Hepatocyte (in vitro differentiated cells): ENCODE results near the gene MMS19. TPM values are rescaled to one million over a fixed set of nuclear protein-coding genes. Genes with fewer than 3 reads are reported as not detected.

Source experiments
- DNase-seq: peaks from one replicate; pipeline ENCODE4 v3.0.0-alpha.2; 2016; ENCODE audit warnings: low spot score
- H2AFZ ChIP-seq: fragments of 200-600 bp; sonication (generic); 2 replicates; pipeline ENCODE4 v1.6.0; 2016; ENCODE audit warnings: antibody characterized with exemption, mild to moderate bottlenecking
- H3K27ac ChIP-seq: fragments of 200-600 bp; sonication (generic); 2 replicates; pipeline ENCODE4 v1.5.1; 2016; ENCODE audit warnings: mild to moderate bottlenecking
- H3K27me3 ChIP-seq: fragments of 200-600 bp; sonication (generic); 2 replicates; pipeline ENCODE4 v1.6.1; 2016
- H3K36me3 ChIP-seq: fragments of 200-600 bp; sonication (generic); replicated peaks from 2 replicates; pipeline ENCODE4 v1.5.1; 2016; ENCODE audit warnings: low read depth; ENCODE audit not compliant: insufficient read depth
- H3K4me1 ChIP-seq: fragments of 200-600 bp; sonication (generic); 2 replicates; pipeline ENCODE4 v1.5.1; 2016; ENCODE audit warnings: mild to moderate bottlenecking, moderate library complexity; ENCODE audit not compliant: insufficient read depth
- H3K4me2 ChIP-seq: fragments of 200-600 bp; sonication (generic); 2 replicates; pipeline ENCODE4 v1.6.0; 2016
- H3K4me3 ChIP-seq: fragments of 200-600 bp; sonication (generic); 2 replicates; pipeline ENCODE4 v1.5.1; 2016; ENCODE audit warnings: mild to moderate bottlenecking
- H3K79me2 ChIP-seq: fragments of 200-600 bp; sonication (generic); 2 replicates; pipeline ENCODE4 v1.6.0; 2017; ENCODE audit warnings: mild to moderate bottlenecking
- H3K9me2 ChIP-seq: fragments of 200-600 bp; sonication (generic); replicated peaks from 2 replicates; pipeline ENCODE4 v1.6.0; 2017; ENCODE audit warnings: mild to moderate bottlenecking; ENCODE audit not compliant: insufficient read depth
- H3K9me3 ChIP-seq: fragments of 200-600 bp; sonication (generic); 2 replicates; pipeline ENCODE4 v1.5.1; 2016; ENCODE audit warnings: low read depth, mild to moderate bottlenecking
- H4K20me1 ChIP-seq: fragments of 200-600 bp; sonication (generic); 2 replicates; pipeline ENCODE4 v1.6.0; 2016; ENCODE audit warnings: mild to moderate bottlenecking; ENCODE audit not compliant: insufficient read depth, poor library complexity, severe bottlenecking
- CTCF ChIP-seq: fragments of 200-600 bp; sonication (generic); IDR thresholded peaks from 2 replicates; pipeline ENCODE4 v1.5.1; 2016; ENCODE audit warnings: antibody characterized with exemption, mild to moderate bottlenecking; ENCODE audit not compliant: poor library complexity
- EZH2 ChIP-seq: fragments of 200-600 bp; sonication (generic); IDR thresholded peaks from 2 replicates; pipeline ENCODE4 v1.6.1; 2016; ENCODE audit warnings: antibody characterized with exemption, mild to moderate bottlenecking, borderline replicate concordance
- EZH2phosphoT487 ChIP-seq: fragments of 200-600 bp; sonication (generic); IDR thresholded peaks from one replicate; pipeline ENCODE4 v1.6.1; 2018; ENCODE audit warnings: antibody characterized with exemption, mild to moderate bottlenecking, low read depth, moderate library complexity; ENCODE audit not compliant: unreplicated experiment, severe bottlenecking
- WGBS: methylation state at CpG from one replicate; pipeline ENCODE4 v1.1.6; 2016; ENCODE audit warnings: low lambda C conversion rate; ENCODE audit errors: missing lambda C conversion rate; 5-methylcytosine and 5-hydroxymethylcytosine counted together
- polyA plus RNA-seq: library from polyadenylated mRNA; unstranded; fragments of >200 nt; fragmentation: Nextera tagmentation; extraction: Ambion mirVana; gene quantifications from 2 replicates; pipeline ENCODE4 v1.2.1, GENCODE V29; 2016
- total RNA-seq: library from RNA; depleted of rRNA; stranded (reverse); fragments of >200 nt; gene quantifications from 2 replicates; pipeline ENCODE4 v1.2.3, GENCODE V29; 2014

Gene MMS19
- total and polyA plus RNA-seq, 2 experiments from 2014 or later = 58.4 to 68.6 TPM

DNA sequence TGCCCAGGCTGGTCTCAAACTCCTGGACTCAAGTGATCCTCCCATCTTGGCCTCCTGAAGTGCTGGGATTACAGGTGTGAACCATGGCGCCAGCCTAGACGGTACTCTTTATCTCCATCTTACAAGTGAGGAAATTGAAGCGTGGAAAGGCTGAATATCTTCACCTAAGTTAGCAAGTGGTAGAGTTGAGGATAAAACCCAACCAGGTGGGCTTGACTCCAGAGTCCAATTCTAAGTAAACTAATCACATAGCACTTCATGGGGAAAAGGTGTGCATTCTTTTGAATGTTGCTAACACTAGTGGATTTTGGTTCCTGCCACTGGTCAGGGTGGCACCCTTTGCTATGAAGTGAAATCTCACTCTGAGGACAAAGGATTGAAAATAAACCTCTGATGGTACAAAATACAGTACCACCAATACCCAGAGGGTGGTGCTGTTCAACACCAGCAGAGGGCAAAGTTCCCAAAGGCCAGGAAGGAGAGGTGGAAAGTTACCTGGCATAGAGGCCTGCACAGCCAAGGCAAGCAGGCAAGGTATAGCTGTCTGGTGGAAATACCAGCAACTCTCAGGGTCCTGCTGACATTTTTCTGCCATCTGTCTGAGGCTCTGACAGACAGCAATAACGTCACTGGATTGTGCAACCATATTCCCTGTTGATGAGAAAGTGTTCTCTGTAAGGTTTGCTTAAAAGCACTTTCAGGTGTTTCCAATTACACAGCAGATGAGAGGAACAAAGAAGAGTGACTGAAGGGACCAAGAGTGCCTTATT is 34.7 kb downstream of the MMS19 start:
- Histone ChIP-seq H3K36me3 (no peaks in the 10 kb centered on the region), H3K4me2 (no peak overlapping the region), H3K79me2 (no peaks in the 10 kb centered on the region), H3K27me3 (no peaks in the 10 kb centered on the region), H4K20me1 (no peaks in the 10 kb centered on the region), H2AFZ (no peak overlapping the region), H3K4me3 (no peak overlapping the region), H3K9me3 (no peaks in the 10 kb centered on the region), H3K27ac (peak overlapping the region; percentile 44), H3K4me1 (peaks cover 7% of the 10 kb centered on the region), H3K9me2 (no peaks in the 10 kb centered on the region)
- DNase-seq = peak; percentile 80
- WGBS = 72% methylated on average over 4 of the region's 4 CpGs
- no peak for TF ChIP-seq EZH2
- peak; percentile 87 for TF ChIP-seq CTCF
- no peak for TF ChIP-seq EZH2phosphoT487

DNA sequence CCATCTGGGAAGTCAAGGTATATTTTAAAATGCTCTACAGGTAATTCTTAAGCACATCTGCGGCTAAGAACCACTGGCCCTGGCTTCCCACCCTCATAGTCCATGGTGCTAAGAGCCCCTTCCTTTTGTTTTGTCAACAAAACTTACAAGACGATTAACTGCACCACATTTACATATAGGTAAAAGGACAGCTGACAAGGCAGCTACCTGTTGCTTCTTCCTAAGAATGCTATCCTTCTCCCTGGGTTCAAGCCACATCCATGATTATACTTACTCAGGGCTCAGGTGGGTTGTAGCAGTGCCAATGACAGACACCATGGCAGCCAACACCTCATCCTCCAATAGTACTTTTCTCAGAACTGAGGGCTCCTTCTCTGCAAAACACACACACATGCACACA is 35.9 kb downstream of the MMS19 start:
- Histone ChIP-seq H4K20me1 (no peaks in the 10 kb centered on the region), H3K4me1 (peaks cover 7% of the 10 kb centered on the region), H3K36me3 (no peaks in the 10 kb centered on the region), H3K9me2 (no peaks in the 10 kb centered on the region), H3K27me3 (no peaks in the 10 kb centered on the region), H3K4me2 (no peak overlapping the region), H2AFZ (no peak overlapping the region), H3K27ac (no peak overlapping the region), H3K4me3 (no peak overlapping the region), H3K9me3 (no peaks in the 10 kb centered on the region), H3K79me2 (no peaks in the 10 kb centered on the region)
- 95% methylated on average over 2 of the region's 2 CpGs for WGBS
- no peak for DNase-seq
- TF ChIP-seq EZH2 (no peak), EZH2phosphoT487 (no peak), CTCF (no peak)

- Histone ChIP-seq H3K36me3 (no peaks in the 10 kb centered on the region), H3K79me2 (no peaks in the 10 kb centered on the region), H3K4me3 (no peak overlapping the region), H3K4me2 (no peak overlapping the region), H3K9me2 (no peaks in the 10 kb centered on the region), H3K27me3 (no peaks in the 10 kb centered on the region), H3K9me3 (no peaks in the 10 kb centered on the region), H4K20me1 (no peaks in the 10 kb centered on the region), H2AFZ (no peak overlapping the region), H3K27ac (no peak overlapping the region), H3K4me1 (peaks cover 7% of the 10 kb centered on the region)
- no peak for DNase-seq
- WGBS = 88% methylated on average over 7 of the region's 7 CpGs
- TF ChIP-seq CTCF = no peak
- no peak for TF ChIP-seq EZH2phosphoT487
- TF ChIP-seq EZH2 = no peak
These were observed 38.3 kb downstream of the MMS19 start for GRCh38 chr10:97459933-97460332.
